ENCODE results near the gene MYO1D.

GRCh38 chr17:32777436-32777835 is 99.5 kb downstream of the MYO1D start:
- TF ChIP-seq JUND (IDR thresholded peaks at IDR 0.05) (no peak), POLR2A (IDR thresholded peaks at IDR 0.05; ENCODE audit: borderline replicate concordance, extremely low read depth, insufficient read depth, insufficient read length) (no peak), EZH2phosphoT487 (IDR thresholded peaks at IDR 0.05; ENCODE audit: borderline replicate concordance) (no peak), ZNF274 (IDR thresholded peaks at IDR 0.05; ENCODE audit: low read depth, low read length) (no peak), CEBPB (IDR thresholded peaks at IDR 0.05; ENCODE audit: low read depth) (no peak), YY1 (IDR thresholded peaks at IDR 0.05; ENCODE audit: extremely low read depth, insufficient replicate concordance, low read depth, low read length) (no peak), POLR2AphosphoS5 (IDR thresholded peaks at IDR 0.05; ENCODE audit: low read depth, low read length) (no peak), FOSL1 (IDR thresholded peaks at IDR 0.05; ENCODE audit: low read depth) (no peak), SP1 (IDR thresholded peaks at IDR 0.05; ENCODE audit: low read depth) (no peak), EZH2 (IDR thresholded peaks at IDR 0.05) (no peak)
- TF ChIP-seq, protein P1, sequence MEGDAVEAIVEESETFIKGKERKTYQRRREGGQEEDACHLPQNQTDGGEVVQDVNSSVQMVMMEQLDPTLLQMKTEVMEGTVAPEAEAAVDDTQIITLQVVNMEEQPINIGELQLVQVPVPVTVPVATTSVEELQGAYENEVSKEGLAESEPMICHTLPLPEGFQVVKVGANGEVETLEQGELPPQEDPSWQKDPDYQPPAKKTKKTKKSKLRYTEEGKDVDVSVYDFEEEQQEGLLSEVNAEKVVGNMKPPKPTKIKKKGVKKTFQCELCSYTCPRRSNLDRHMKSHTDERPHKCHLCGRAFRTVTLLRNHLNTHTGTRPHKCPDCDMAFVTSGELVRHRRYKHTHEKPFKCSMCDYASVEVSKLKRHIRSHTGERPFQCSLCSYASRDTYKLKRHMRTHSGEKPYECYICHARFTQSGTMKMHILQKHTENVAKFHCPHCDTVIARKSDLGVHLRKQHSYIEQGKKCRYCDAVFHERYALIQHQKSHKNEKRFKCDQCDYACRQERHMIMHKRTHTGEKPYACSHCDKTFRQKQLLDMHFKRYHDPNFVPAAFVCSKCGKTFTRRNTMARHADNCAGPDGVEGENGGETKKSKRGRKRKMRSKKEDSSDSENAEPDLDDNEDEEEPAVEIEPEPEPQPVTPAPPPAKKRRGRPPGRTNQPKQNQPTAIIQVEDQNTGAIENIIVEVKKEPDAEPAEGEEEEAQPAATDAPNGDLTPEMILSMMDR (IDR thresholded peaks at IDR 0.05 in 2 of 3, conservative IDR thresholded peaks at IDR 0.05 in 1 of 3; ENCODE audit: borderline replicate concordance in 1 of 3, insufficient read depth in 1 of 3, low read depth in 2 of 3, low read length in 2 of 3), result no peak

Measured in HCT116 (cell line).